Lung (tissue), 12 donors: ENCODE data around the gene ZFYVE19. TPM values are rescaled to one million over a fixed set of nuclear protein-coding genes. Genes with fewer than 3 reads are reported as not detected.
A peak's percentile ranks its signal among the peaks of the same experiment; 100 is the strongest.

ENCODE experiments used
- ATAC-seq: fragments of 200-7000 bp; cut with Tn5 transposase; one replicate; pipeline ENCODE4 v1.9.1; 2020; ENCODE audit warnings: moderate number of reproducible peaks; ENCODE audit not compliant: insufficient read depth, low FRiP score
- DNase-seq, 3 donors: peaks; one replicate each; pipeline ENCODE4 v3.0.0-alpha.2; 2013 to 2017
- H3K27ac ChIP-seq, 2 donors: one replicate each; pipeline ENCODE4 v1.5.1; 2013; ENCODE audit warnings: mild to moderate bottlenecking in 2 of 2, moderate library complexity in 2 of 2, control low read depth in 1 of 2, inconsistent platforms in 1 of 2, low read depth in 1 of 2, low read length in 1 of 2
- H3K27me3 ChIP-seq, 3 donors: one replicate each; pipeline ENCODE4 v1.5.1; 2013; ENCODE audit warnings: low read length in 2 of 3; ENCODE audit not compliant: control insufficient read depth in 3 of 3, insufficient read depth in 3 of 3
- H3K36me3 ChIP-seq, 4 donors: one replicate each; pipeline ENCODE4 v1.5.1; 2013; ENCODE audit warnings: low read length in 4 of 4, mild to moderate bottlenecking in 1 of 4, moderate library complexity in 1 of 4; ENCODE audit not compliant: control insufficient read depth in 4 of 4, insufficient read depth in 4 of 4
- H3K4me1 ChIP-seq, 5 donors: one replicate each; pipeline ENCODE4 v1.5.1; 2013; ENCODE audit warnings: low read length in 5 of 5, mild to moderate bottlenecking in 2 of 5, moderate library complexity in 1 of 5; ENCODE audit not compliant: control insufficient read depth in 5 of 5, insufficient read depth in 5 of 5
- H3K4me3 ChIP-seq: one replicate; pipeline ENCODE4 v1.5.1; 2013; ENCODE audit warnings: mild to moderate bottlenecking, control low read depth, moderate library complexity
- H3K9ac ChIP-seq, 2 donors: one replicate each; pipeline ENCODE4 v1.5.1; 2013; ENCODE audit warnings: low read length in 2 of 2, control low read depth in 1 of 2; ENCODE audit not compliant: insufficient read depth in 1 of 2
- H3K9me3 ChIP-seq, 4 donors: one replicate each; pipeline ENCODE4 v1.5.1; 2013; ENCODE audit warnings: low read length in 3 of 4, mild to moderate bottlenecking in 1 of 4, moderate library complexity in 1 of 4; ENCODE audit not compliant: control insufficient read depth in 4 of 4, insufficient read depth in 3 of 4
- WGBS, 2 donors: extraction: QIAGEN DNeasy Blood & Tissue Kit; methylation state at CpG; one replicate each; pipeline ENCODE4 v1.1.7; 2013; 5-methylcytosine and 5-hydroxymethylcytosine counted together
- polyA plus RNA-seq, 2 donors: library from polyadenylated mRNA; stranded (reverse); fragments of 200-250 nt; gene quantifications; one replicate each; pipeline ENCODE4 v1.2.1, GENCODE V29; 2013
- total RNA-seq, 2 donors: library from RNA; depleted of rRNA in 1 of 2; stranded (reverse); fragments of >200 nt in 1 of 2; gene quantifications; one replicate each; pipeline ENCODE4 v1.2.1, GENCODE V29; 2014 to 2021
- TF ChIP-seq, protein P1 (sequence below): IDR thresholded peaks from 2 replicates; pipeline ENCODE4 v1.5.1; 2012; ENCODE audit warnings: mild to moderate bottlenecking; ENCODE audit errors: control extremely low read depth, extremely low read depth
- donor health status: control.
- donor health status: control.
- donor health status: Bipolar disorder and iron deficiency.
- donor health status: healthy.
- donor health status: DM: yes; HTN: yes; CAD: no.

ZFYVE19 gene
- total and polyA plus RNA-seq, 4 donors = 17.3 to 25.0 (median 21.2) TPM

DNA sequence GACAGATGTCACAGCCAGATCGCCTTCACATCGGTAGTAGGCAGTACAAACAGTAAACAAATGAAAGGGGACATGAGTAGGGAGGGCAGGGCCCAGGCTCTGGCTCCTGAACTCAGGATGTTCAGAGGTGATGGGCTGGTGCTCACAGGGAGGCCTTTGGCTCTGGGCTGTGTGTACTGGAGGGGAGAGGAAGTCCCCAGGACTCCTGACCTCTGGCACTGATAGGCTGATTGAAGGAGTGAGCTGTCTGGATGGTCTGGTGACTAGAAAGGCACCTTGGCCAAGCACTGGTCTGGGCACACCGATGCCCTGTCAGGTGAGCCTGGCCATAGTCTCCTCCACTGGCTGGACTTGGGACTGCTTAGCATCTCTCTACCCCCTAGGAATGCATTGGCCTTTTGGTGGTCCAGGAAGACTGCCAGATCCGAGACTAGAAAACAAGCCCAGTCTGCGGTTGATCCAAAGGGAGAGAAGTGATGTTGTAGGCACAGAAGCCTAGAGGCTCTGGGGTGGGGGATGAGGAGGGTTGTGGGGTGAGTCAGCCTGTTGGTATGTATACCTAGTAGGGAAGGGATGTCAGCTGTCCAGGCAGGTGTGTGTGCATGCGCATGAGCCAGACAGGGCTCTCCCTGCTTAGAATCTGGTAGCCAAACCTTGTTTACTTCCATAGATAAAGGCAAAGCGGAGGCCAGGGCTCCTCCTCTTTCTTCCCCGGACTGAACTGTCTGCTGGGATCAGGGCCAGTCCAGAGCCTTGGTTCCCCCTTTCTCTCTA, 38.8 kb downstream of the ZFYVE19 start:
- H3K9ac ChIP-seq = peak overlapping the region in 1 of 2 donors; percentile 63
- peak in 2 of 3 donors; percentile 34 to 45 for DNase-seq
- peak overlapping the region; percentile 16 for H3K4me3 ChIP-seq
- H3K27me3 ChIP-seq = peaks cover 0 to 8% (median 5%) of the 10 kb centered on the region in 3 donors
- H3K9me3 ChIP-seq = no peaks in the 10 kb centered on the region
- TF ChIP-seq, protein P1, sequence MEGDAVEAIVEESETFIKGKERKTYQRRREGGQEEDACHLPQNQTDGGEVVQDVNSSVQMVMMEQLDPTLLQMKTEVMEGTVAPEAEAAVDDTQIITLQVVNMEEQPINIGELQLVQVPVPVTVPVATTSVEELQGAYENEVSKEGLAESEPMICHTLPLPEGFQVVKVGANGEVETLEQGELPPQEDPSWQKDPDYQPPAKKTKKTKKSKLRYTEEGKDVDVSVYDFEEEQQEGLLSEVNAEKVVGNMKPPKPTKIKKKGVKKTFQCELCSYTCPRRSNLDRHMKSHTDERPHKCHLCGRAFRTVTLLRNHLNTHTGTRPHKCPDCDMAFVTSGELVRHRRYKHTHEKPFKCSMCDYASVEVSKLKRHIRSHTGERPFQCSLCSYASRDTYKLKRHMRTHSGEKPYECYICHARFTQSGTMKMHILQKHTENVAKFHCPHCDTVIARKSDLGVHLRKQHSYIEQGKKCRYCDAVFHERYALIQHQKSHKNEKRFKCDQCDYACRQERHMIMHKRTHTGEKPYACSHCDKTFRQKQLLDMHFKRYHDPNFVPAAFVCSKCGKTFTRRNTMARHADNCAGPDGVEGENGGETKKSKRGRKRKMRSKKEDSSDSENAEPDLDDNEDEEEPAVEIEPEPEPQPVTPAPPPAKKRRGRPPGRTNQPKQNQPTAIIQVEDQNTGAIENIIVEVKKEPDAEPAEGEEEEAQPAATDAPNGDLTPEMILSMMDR = no peak
- H3K36me3 ChIP-seq = no peaks in the 10 kb centered on the region
- peak overlapping the region in 1 of 2 donors; percentile 88 for H3K27ac ChIP-seq
- ATAC-seq = peak; percentile 48
- 68 to 82% methylated on average over 8 of the region's 8 CpGs for WGBS, 2 donors
- H3K4me1 ChIP-seq = peaks cover 0 to 28% (median 5%) of the 10 kb centered on the region in 5 donors

DNA sequence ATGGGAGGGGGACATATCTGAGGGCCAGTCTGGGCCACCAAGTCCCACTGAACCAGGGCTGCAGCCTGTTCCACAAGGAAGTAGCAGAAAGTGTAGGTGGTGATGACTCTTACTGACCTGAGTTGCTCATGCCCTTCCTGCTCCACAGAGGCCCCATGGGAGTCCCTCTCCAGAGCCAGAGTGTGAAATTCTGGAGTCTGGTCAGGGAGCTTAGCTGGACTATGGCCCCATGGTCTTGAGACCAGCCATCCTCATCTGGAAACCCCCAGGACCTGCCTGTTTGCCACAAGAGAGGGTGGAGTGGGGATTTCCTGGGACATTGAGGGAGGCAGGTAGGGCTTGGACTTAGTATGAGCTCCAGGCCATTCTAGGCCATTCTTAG, 39.9 kb downstream of the ZFYVE19 start:
- TF ChIP-seq, protein P1 = no peak
- DNase-seq (no peak), ATAC-seq (no peak)
- no peak overlapping the region for H3K4me3 ChIP-seq
- no peaks in the 10 kb centered on the region for H3K9me3 ChIP-seq
- H3K27me3 ChIP-seq = peaks cover 0 to 8% (median 5%) of the 10 kb centered on the region in 3 donors
- H3K27ac ChIP-seq = peak overlapping the region in 1 of 2 donors; percentile 57
- peaks cover 0 to 28% (median 5%) of the 10 kb centered on the region in 5 donors for H3K4me1 ChIP-seq
- H3K9ac ChIP-seq = no peak overlapping the region
- H3K36me3 ChIP-seq = peaks cover 0 to 2% (median 0%) of the 10 kb centered on the region in 4 donors

DNA sequence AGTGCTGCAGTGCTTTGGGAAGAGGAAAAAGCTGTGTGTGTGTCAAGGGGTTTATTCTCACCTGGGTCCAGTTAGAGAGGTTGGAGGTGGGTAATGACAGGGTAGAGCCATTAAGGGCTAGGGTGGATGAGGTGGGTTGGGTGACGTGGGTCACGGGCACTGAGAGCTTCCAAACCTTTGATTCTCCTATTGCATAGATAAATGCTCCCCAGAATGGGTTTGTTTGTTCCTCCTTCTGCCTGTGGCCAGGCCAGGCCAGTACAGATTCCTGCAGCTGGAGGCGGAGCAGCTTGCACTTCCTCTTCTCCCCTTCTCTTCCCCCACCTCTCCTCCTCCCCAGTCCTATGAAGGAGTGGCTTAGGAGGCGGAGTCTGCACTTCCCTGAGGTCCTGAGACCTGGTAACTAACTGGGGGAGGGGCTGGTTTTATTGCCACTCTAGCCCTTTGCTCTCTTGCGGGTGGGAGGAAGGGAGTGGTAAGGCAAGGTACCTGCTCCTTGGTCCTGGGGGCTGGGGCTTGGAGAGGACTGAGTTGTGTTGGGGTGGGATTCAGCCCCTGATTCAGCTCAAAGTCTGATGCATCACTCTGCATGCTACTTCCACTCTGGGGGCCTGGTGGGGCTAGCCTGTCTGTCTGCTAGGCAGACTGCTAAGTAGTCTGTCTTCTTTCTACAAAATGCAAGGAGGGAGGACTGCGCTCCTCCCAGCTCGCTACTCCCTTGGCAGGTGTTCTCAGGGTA, 40.5 kb downstream of the ZFYVE19 start:
- TF ChIP-seq, protein P1 = no peak
- ATAC-seq = peak; percentile 64
- peaks cover 0 to 2% (median 0%) of the 10 kb centered on the region in 4 donors for H3K36me3 ChIP-seq
- peaks cover 0 to 28% (median 5%) of the 10 kb centered on the region in 5 donors for H3K4me1 ChIP-seq
- no peaks in the 10 kb centered on the region for H3K9me3 ChIP-seq
- H3K9ac ChIP-seq = no peak overlapping the region
- H3K27ac ChIP-seq = peak overlapping the region in 1 of 2 donors; percentile 57
- H3K4me3 ChIP-seq = no peak overlapping the region
- WGBS, 2 donors = 42 to 46% methylated on average over 7 of the region's 7 CpGs
- peaks cover 0 to 8% (median 5%) of the 10 kb centered on the region in 3 donors for H3K27me3 ChIP-seq
- DNase-seq = peak; percentile 53 to 81 (median 61)
